Neuronal stem cell (in vitro differentiated cells): ENCODE measurements around the gene SYNCRIP.

Experiments
- DNase-seq: peaks from one replicate; pipeline ENCODE4 v3.0.0-alpha.2; 2013; ENCODE audit warnings: low spot score
- H2AFZ ChIP-seq: one replicate; pipeline ENCODE4 v1.6.1; 2013; ENCODE audit warnings: mild to moderate bottlenecking, low read length, inconsistent platforms
- H2AK5ac ChIP-seq: 2 replicates; pipeline ENCODE4 v1.6.1; 2013; ENCODE audit warnings: low read depth, mild to moderate bottlenecking, inconsistent platforms, low read length, moderate library complexity, mixed read lengths
- H2BK120ac ChIP-seq: 2 replicates; pipeline ENCODE4 v1.6.1; 2013; ENCODE audit warnings: low read depth, mild to moderate bottlenecking, inconsistent platforms, low read length, moderate library complexity, mixed read lengths
- H2BK12ac ChIP-seq: one replicate; pipeline ENCODE4 v1.6.1; 2013; ENCODE audit warnings: low read length, inconsistent platforms
- H2BK15ac ChIP-seq: 2 replicates; pipeline ENCODE4 v1.6.1; 2013; ENCODE audit warnings: mild to moderate bottlenecking, low read length, inconsistent platforms, mixed read lengths
- H2BK5ac ChIP-seq: one replicate; pipeline ENCODE4 v1.6.1; 2013; ENCODE audit warnings: inconsistent platforms, mild to moderate bottlenecking, low read length, moderate library complexity
- H3K14ac ChIP-seq: one replicate; pipeline ENCODE4 v1.6.1; 2013; ENCODE audit warnings: low read length, inconsistent platforms
- H3K18ac ChIP-seq: 2 replicates; pipeline ENCODE4 v1.6.1; 2013; ENCODE audit warnings: low read length, inconsistent platforms
- H3K23ac ChIP-seq: 2 replicates; pipeline ENCODE4 v1.6.1; 2013; ENCODE audit warnings: low read depth, mild to moderate bottlenecking, mixed read lengths, low read length, inconsistent platforms; ENCODE audit not compliant: poor library complexity
- H3K27ac ChIP-seq: replicated peaks from 3 replicates; pipeline ENCODE4 v1.5.1; 2013; ENCODE audit warnings: low read length, inconsistent platforms
- H3K27me3 ChIP-seq, 3 experiments: 2 replicates each; pipeline ENCODE4 v1.6.1; 2013; ENCODE audit warnings: low read length in 3 of 3, mild to moderate bottlenecking in 2 of 3, inconsistent platforms in 1 of 3, low read depth in 1 of 3, mixed read lengths in 1 of 3, moderate library complexity in 1 of 3; ENCODE audit not compliant: control insufficient read depth in 3 of 3, insufficient read depth in 3 of 3
- H3K36me3 ChIP-seq, 2 donors: replicated peaks in 1 of 2; 2 replicates each; pipeline ENCODE4 v1.6.1; 2013; ENCODE audit warnings: low read length in 2 of 2; ENCODE audit not compliant: control insufficient read depth in 2 of 2, insufficient read depth in 2 of 2
- H3K4ac ChIP-seq: 2 replicates; pipeline ENCODE4 v1.6.1; 2013; ENCODE audit warnings: inconsistent platforms, mild to moderate bottlenecking, low read length, moderate library complexity
- H3K4me1 ChIP-seq, 2 donors: 1 replicate in 1 of 2; 2 replicates in 1 of 2; pipeline ENCODE4 v1.6.1; 2013; ENCODE audit warnings: low read length in 2 of 2, low read depth in 1 of 2; ENCODE audit not compliant: control insufficient read depth in 2 of 2, insufficient read depth in 1 of 2
- H3K4me2 ChIP-seq: one replicate; pipeline ENCODE4 v1.6.1; 2013; ENCODE audit warnings: mild to moderate bottlenecking, low read length, inconsistent platforms; ENCODE audit not compliant: insufficient read depth, poor library complexity, severe bottlenecking
- H3K4me3 ChIP-seq, 2 donors: 2 replicates each; pipeline ENCODE4 v1.5.1; 2013; ENCODE audit warnings: low read length in 2 of 2, mild to moderate bottlenecking in 2 of 2, inconsistent platforms in 1 of 2, moderate library complexity in 1 of 2
- H3K79me1 ChIP-seq: one replicate; pipeline ENCODE4 v1.6.1; 2013; ENCODE audit warnings: low read depth, mild to moderate bottlenecking, inconsistent platforms, low read length, moderate library complexity
- H3K9ac ChIP-seq: one replicate; pipeline ENCODE4 v1.6.1; 2013; ENCODE audit warnings: mild to moderate bottlenecking, low read depth, low read length, inconsistent platforms; ENCODE audit not compliant: poor library complexity
- H3K9me3 ChIP-seq, 2 donors: replicated peaks in 1 of 2; 2 replicates each; pipeline versions ENCODE3 to v1.6.1; 2013; ENCODE audit warnings: low read length in 2 of 2, mild to moderate bottlenecking in 2 of 2, inconsistent platforms in 1 of 2, low read depth in 1 of 2, mixed read lengths in 1 of 2, moderate library complexity in 1 of 2; ENCODE audit not compliant: control insufficient read depth in 2 of 2, insufficient read depth in 1 of 2
- H4K8ac ChIP-seq: one replicate; pipeline ENCODE4 v1.6.1; 2013; ENCODE audit warnings: low read depth, mild to moderate bottlenecking, inconsistent platforms, low read length, moderate library complexity
- H4K91ac ChIP-seq: one replicate; pipeline ENCODE4 v1.6.1; 2013; ENCODE audit warnings: low read length, low read depth, mild to moderate bottlenecking, inconsistent platforms; ENCODE audit not compliant: poor library complexity
- WGBS, 2 donors: extraction: QIAGEN DNeasy Blood & Tissue Kit; methylation state at CpG; one replicate each; pipeline ENCODE4 v1.1.7; 2013; ENCODE audit warnings: missing lambda C conversion rate in 2 of 2, mixed read lengths in 1 of 2; ENCODE audit not compliant: insufficient read length in 2 of 2, insufficient replicate concordance in 1 of 2; ENCODE audit errors: extremely low coverage in 2 of 2; 5-methylcytosine and 5-hydroxymethylcytosine counted together

The SYNCRIP gene

DNA sequence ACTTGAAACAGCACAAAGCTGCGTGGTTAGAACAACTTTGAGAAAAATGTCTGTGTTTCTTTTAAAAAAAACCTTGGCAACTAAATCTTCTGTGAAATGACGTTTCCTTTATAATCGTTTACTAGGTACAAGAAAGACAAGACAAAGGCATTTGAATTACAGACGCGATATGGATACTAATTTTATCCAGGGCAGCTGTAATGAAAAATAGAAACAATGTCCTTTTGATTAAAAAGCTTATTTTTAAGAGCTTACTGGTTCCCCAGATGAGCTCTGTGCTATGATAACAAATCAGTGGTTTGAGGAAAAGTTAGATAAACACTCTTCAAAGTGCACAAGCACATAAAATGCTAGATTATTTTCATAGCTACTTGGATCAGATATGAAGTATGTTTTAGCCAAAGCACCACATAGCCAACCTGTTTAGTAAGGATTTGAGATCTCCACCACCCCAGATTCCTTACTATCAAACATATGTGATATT is 1.6 kb upstream of the SYNCRIP start:
- Histone ChIP-seq H4K8ac (peak overlapping the region; percentile 17), H2BK12ac (no peak overlapping the region), H3K18ac (peak overlapping the region; percentile 99), H2BK15ac (peak overlapping the region; percentile 67), H4K91ac (no peak overlapping the region), H3K14ac (no peak overlapping the region), H3K27me3 (no peaks in the 10 kb centered on the region), H3K4me1 (peaks cover 4 to 5% of the 10 kb centered on the region in 2 donors), H2BK5ac (peak overlapping the region; percentile 98), H3K4ac (no peak overlapping the region), H2AFZ (peak overlapping the region; percentile 94), H3K4me2 (peak overlapping the region; percentile 73), H2BK120ac (no peak overlapping the region), H3K23ac (no peak overlapping the region), H3K27ac (peak overlapping the region; percentile 98), H2AK5ac (no peak overlapping the region), H3K4me3 (peak overlapping the region; percentile 79 to 97), H3K36me3 (peaks cover 4 to 22% of the 10 kb centered on the region in 2 donors), H3K9me3 (peaks cover 0 to 10% of the 10 kb centered on the region in 2 donors), H3K9ac (peak overlapping the region; percentile 77), H3K79me1 (peaks cover 3% of the 10 kb centered on the region)
- DNase-seq: no peak
- no CpG with 5 or more reads among the region's 5 CpGs for WGBS, 2 donors

DNA sequence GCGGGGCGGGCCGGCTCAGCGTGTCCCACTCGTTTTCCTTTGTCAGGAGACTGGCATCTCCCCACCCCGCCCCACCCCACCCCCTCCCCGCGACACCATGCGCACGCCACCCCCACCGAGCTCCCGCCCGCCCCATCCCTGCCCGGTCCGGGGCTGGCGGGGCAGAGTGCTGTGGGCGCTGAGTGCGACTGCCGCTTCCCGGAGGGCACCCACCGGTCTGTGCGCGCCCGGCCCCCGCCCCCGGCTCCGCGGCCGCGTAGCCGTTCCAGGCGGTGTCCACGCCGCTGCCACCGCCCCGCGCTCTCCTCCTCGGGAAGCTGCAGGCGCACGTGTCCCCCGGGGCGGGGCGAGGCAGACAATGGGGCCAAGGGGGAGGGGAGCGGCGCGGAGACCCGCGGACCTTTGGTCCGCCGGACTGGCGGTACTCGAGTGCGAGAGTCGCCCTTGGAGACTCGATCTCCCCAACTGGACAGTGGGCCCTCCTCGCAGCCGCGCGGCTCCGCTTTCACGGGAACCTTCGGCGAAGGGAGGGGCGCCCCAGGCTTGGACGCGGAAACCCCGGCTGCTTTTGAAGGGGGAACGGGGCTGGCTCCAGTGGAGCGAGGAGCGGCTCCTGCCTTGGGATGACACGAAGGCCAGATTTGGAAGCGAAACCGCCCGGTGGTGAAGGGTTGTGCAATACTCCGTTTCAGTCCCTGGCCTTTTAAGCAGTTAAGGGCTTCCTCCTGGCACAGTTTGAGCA is 1.0 kb upstream of the SYNCRIP start:
- Histone ChIP-seq H3K23ac (peak overlapping the region; percentile 98), H3K4me1 (peaks cover 5% of the 10 kb centered on the region in 2 donors), H3K4me3 (peak overlapping the region; percentile 79 to 97), H3K9ac (peak overlapping the region; percentile 77), H3K36me3 (peaks cover 9 to 28% of the 10 kb centered on the region in 2 donors), H2BK120ac (no peak overlapping the region), H3K27me3 (no peaks in the 10 kb centered on the region), H3K4me2 (peak overlapping the region; percentile 73), H3K14ac (no peak overlapping the region), H3K27ac (peak overlapping the region; percentile 98), H2BK15ac (peak overlapping the region; percentile 67), H4K91ac (no peak overlapping the region), H2BK5ac (peak overlapping the region; percentile 98), H4K8ac (peak overlapping the region; percentile 17), H3K4ac (peak overlapping the region; percentile 84), H2BK12ac (peak overlapping the region; percentile 41), H3K18ac (peak overlapping the region; percentile 99), H3K79me1 (peaks cover 5% of the 10 kb centered on the region), H2AFZ (peak overlapping the region; percentile 94), H2AK5ac (peak overlapping the region; percentile 37), H3K9me3 (peaks cover 0 to 10% of the 10 kb centered on the region in 2 donors)
- WGBS, 2 donors: no CpG with 5 or more reads among the region's 75 CpGs
- DNase-seq: peak; percentile 91

DNA sequence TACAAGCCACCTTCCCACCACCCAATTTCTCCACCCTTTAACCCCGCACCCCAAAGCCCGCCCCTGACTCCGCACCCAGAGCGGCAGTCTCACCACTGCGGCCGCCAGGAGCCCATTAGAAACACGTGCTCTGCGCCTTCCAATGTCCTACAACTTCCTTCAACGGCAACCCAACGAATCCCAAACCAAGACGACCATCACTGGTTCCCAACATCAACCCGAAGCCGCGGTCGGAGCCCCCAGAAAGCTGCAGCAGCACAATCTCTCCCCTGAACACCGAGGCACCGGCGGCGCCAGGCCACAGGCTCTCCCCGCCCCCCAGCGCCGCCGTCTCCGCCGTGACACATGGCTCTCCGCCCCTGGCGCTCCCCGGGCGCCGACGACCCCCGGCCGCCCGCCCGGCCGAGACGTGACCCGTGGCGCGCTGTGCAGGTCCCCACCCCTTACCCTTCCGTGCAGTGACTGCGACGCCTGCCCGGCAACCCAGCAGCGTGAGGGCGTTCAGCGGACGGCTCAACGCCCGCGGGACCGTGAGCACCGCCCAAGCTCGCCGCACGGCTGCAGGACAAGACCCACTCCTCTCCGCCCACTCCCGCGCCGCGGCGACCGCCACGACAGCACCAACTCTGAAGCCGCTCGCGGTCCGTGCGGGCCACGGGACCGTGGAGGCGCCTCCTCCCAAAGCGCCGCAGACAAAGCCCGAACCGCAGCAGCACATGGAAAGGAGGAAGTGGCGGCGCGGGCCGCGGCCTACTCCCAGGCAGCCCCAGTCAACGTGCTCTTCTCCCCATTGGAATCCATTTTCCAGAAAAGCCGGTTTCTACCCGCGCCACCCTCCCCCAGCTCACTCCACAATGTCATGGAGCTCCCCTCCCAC is 551 bp downstream of the SYNCRIP start:
- peak overlapping the region; percentile 79 for H4K91ac ChIP-seq
- peak overlapping the region; percentile 100 for H3K9ac ChIP-seq
- H2BK12ac ChIP-seq: peak overlapping the region; percentile 10
- H3K4me3 ChIP-seq: peak overlapping the region; percentile 97 to 100
- H3K4me2 ChIP-seq: peak overlapping the region; percentile 49
- H3K4ac ChIP-seq: peak overlapping the region; percentile 98
- H2BK15ac ChIP-seq: peak overlapping the region; percentile 85
- H4K8ac ChIP-seq: peak overlapping the region; percentile 65
- WGBS, 2 donors: no CpG with 5 or more reads among the region's 85 CpGs
- peak overlapping the region; percentile 99 for H2BK5ac ChIP-seq
- H3K18ac ChIP-seq: peak overlapping the region; percentile 100
- H3K9me3 ChIP-seq: peaks cover 0 to 11% of the 10 kb centered on the region in 2 donors
- peak overlapping the region; percentile 97 for H2AK5ac ChIP-seq
- H3K36me3 ChIP-seq: peaks cover 11 to 44% of the 10 kb centered on the region in 2 donors
- peaks cover 5% of the 10 kb centered on the region in 2 donors for H3K4me1 ChIP-seq
- H2BK120ac ChIP-seq: peak overlapping the region; percentile 97
- DNase-seq: peak; percentile 17
- H2AFZ ChIP-seq: peak overlapping the region; percentile 99
- peak overlapping the region; percentile 99 for H3K14ac ChIP-seq
- H3K27ac ChIP-seq: peak overlapping the region; percentile 100
- H3K23ac ChIP-seq: peak overlapping the region; percentile 100
- H3K27me3 ChIP-seq: no peaks in the 10 kb centered on the region
- H3K79me1 ChIP-seq: peaks cover 5% of the 10 kb centered on the region
